H1 (cell line): Measurements from ENCODE around the gene COL10A1. TPM values are rescaled to one million over a fixed set of nuclear protein-coding genes. Genes with fewer than 3 reads are reported as not detected.

Source experiments
- CTCF ChIA-PET: fragments of 300-600 bp; sonication (Branson Sonifier 250); formaldehyde crosslinking; loops from one replicate; lab custom pipeline; 2021; ENCODE audit not compliant: partially characterized antibody; lab: Charles Lee
- POLR2A ChIA-PET: fragments of 300-600 bp; sonication (Branson Sonifier 250); formaldehyde crosslinking; loops from one replicate; lab custom pipeline; 2021; ENCODE audit warnings: inconsistent platforms; ENCODE audit not compliant: partially characterized antibody; lab: Charles Lee
- DNase-seq, 2 experiments: peaks; one replicate each; pipeline versions ENCODE4 v3.0.0 to v3.0.0-alpha.2; 2010 to 2022; ENCODE audit warnings: low spot score in 2 of 2, low read depth in 1 of 2, mixed read lengths in 1 of 2
- FAIRE-seq: peaks from 2 replicates; lab custom pipeline; 2011; peaks lifted over from hg19 to GRCh38; lab: Jason Lieb, UNC
- H2AFZ ChIP-seq: 2 replicates; pipeline ENCODE4 v1.8.1; 2012; ENCODE audit warnings: low read length, inconsistent platforms
- H2AK5ac ChIP-seq: 2 replicates; pipeline ENCODE4 v1.6.1; 2013; ENCODE audit warnings: low read depth, low read length
- H2BK120ac ChIP-seq: replicated peaks from 2 replicates; pipeline ENCODE3; 2013; ENCODE audit warnings: low read depth, low read length, inconsistent platforms
- H2BK12ac ChIP-seq: 2 replicates; pipeline ENCODE4 v1.6.1; 2013; ENCODE audit warnings: low read depth, low read length
- H2BK15ac ChIP-seq: 2 replicates; pipeline ENCODE4 v1.6.1; 2013; ENCODE audit warnings: low read length
- H2BK20ac ChIP-seq: 2 replicates; pipeline ENCODE4 v1.6.1; 2013; ENCODE audit warnings: low read length
- H2BK5ac ChIP-seq: 2 replicates; pipeline ENCODE4 v1.6.1; 2013; ENCODE audit warnings: low read depth, low read length
- H3K14ac ChIP-seq: 2 replicates; pipeline ENCODE4 v1.6.1; 2013; ENCODE audit warnings: inconsistent platforms; ENCODE audit not compliant: insufficient read length
- H3K18ac ChIP-seq: 2 replicates; pipeline ENCODE4 v1.6.1; 2013; ENCODE audit warnings: low read length; ENCODE audit errors: extremely low read depth
- H3K23ac ChIP-seq: 2 replicates; pipeline ENCODE4 v1.6.1; 2013; ENCODE audit warnings: inconsistent platforms; ENCODE audit not compliant: insufficient read length
- H3K23me2 ChIP-seq: 2 replicates; pipeline ENCODE4 v1.6.1; 2013; ENCODE audit warnings: low read depth, low read length
- H3K27ac ChIP-seq: 2 replicates; pipeline ENCODE4 v1.6.1; 2011; ENCODE audit warnings: low read depth, low read length, inconsistent platforms
- H3K27me3 ChIP-seq, 4 experiments: replicated peaks in 1 of 4; 1 replicate in 1 of 4; 2 replicates in 3 of 4; pipeline versions ENCODE4 v1.6.1 to v1.8.1; 2011 to 2013; ENCODE audit warnings: low read length in 3 of 4, mild to moderate bottlenecking in 3 of 4, inconsistent platforms in 2 of 4, mixed read lengths in 2 of 4, moderate library complexity in 1 of 4; ENCODE audit not compliant: control insufficient read depth in 3 of 4, insufficient read depth in 3 of 4; ENCODE audit errors: extremely low read depth in 1 of 4
- H3K36me3 ChIP-seq, 4 experiments: 2 replicates each; pipeline versions ENCODE4 v1.6.1 to v1.8.1; 2011 to 2013; ENCODE audit warnings: mild to moderate bottlenecking in 4 of 4, low read length in 3 of 4, moderate library complexity in 2 of 4, control low read depth in 1 of 4, inconsistent platforms in 1 of 4; ENCODE audit not compliant: insufficient read depth in 4 of 4, control insufficient read depth in 2 of 4
- H3K4ac ChIP-seq: replicated peaks from 2 replicates; pipeline ENCODE3; 2013; ENCODE audit warnings: low read length, low read depth, mixed read lengths, inconsistent platforms; ENCODE audit not compliant: insufficient read length
- H3K4me1 ChIP-seq, 4 experiments: replicated peaks in 1 of 4; 1 replicate in 1 of 4; 2 replicates in 3 of 4; pipeline versions ENCODE4 v1.6.1 to v1.8.1; 2011 to 2013; ENCODE audit warnings: low read length in 3 of 4, inconsistent platforms in 2 of 4, mixed read lengths in 1 of 4; ENCODE audit not compliant: insufficient read depth in 4 of 4, control insufficient read depth in 3 of 4
- H3K4me2 ChIP-seq, 2 experiments: 2 replicates each; pipeline versions ENCODE4 v1.6.1 to v1.8.1; 2011 to 2013; ENCODE audit warnings: low read depth in 2 of 2, low read length in 2 of 2, control low read depth in 1 of 2, inconsistent platforms in 1 of 2, mild to moderate bottlenecking in 1 of 2; ENCODE audit not compliant: insufficient read depth in 1 of 2
- H3K4me3 ChIP-seq, 4 experiments: fragments of 200-600, 300-600 bp in 1 of 4; sonication (generic), shearing (Covaris generic), sonication (Bioruptor Twin) in 1 of 4; 2 replicates each; pipeline versions ENCODE4 v1.5.1 to v1.8.1; 2011 to 2016; ENCODE audit warnings: low read length in 4 of 4, low read depth in 3 of 4, control low read depth in 2 of 4, inconsistent platforms in 2 of 4, mild to moderate bottlenecking in 2 of 4, mixed read lengths in 1 of 4, moderate library complexity in 1 of 4; ENCODE audit not compliant: insufficient read depth in 2 of 4; ENCODE audit errors: extremely low read depth in 1 of 4
- H3K56ac ChIP-seq: replicated peaks from 2 replicates; pipeline ENCODE3; 2013; ENCODE audit warnings: low read depth, mild to moderate bottlenecking, mixed read lengths, low read length, inconsistent platforms; ENCODE audit not compliant: insufficient read length
- H3K79me1 ChIP-seq: 2 replicates; pipeline ENCODE4 v1.6.1; 2013; ENCODE audit warnings: low read depth, low read length, control low read depth
- H3K79me2 ChIP-seq, 2 experiments: 2 replicates each; pipeline versions ENCODE4 v1.6.1 to v1.8.1; 2012 to 2013; ENCODE audit warnings: low read length in 2 of 2, mild to moderate bottlenecking in 2 of 2, inconsistent platforms in 1 of 2; ENCODE audit not compliant: insufficient read depth in 2 of 2, control insufficient read depth in 1 of 2
- H3K9ac ChIP-seq, 4 experiments: replicated peaks in 1 of 4; 1 replicate in 1 of 4; 2 replicates in 3 of 4; pipeline versions ENCODE4 v1.6.1 to v1.8.1; 2011 to 2013; ENCODE audit warnings: low read depth in 3 of 4, low read length in 3 of 4, control low read depth in 2 of 4, mild to moderate bottlenecking in 2 of 4, moderate library complexity in 2 of 4, inconsistent platforms in 1 of 4; ENCODE audit errors: extremely low read depth in 1 of 4
- H3K9me3 ChIP-seq, 2 experiments: 2 replicates each; pipeline versions ENCODE4 v1.6.1 to v1.8.1; 2012 to 2013; ENCODE audit warnings: mild to moderate bottlenecking in 2 of 2, moderate library complexity in 2 of 2, control low read depth in 1 of 2, inconsistent platforms in 1 of 2, low read depth in 1 of 2, low read length in 1 of 2, mixed read lengths in 1 of 2; ENCODE audit not compliant: insufficient read depth in 2 of 2
- H4K20me1 ChIP-seq, 2 experiments: replicated peaks in 1 of 2; 2 replicates each; pipeline versions ENCODE3 to v1.8.1; 2011 to 2013; ENCODE audit warnings: inconsistent platforms in 2 of 2, low read length in 2 of 2, mild to moderate bottlenecking in 1 of 2; ENCODE audit not compliant: insufficient read depth in 2 of 2, control insufficient read depth in 1 of 2
- H4K5ac ChIP-seq: 2 replicates; pipeline ENCODE4 v1.6.1; 2013; ENCODE audit warnings: low read length, low read depth, mixed read lengths, inconsistent platforms; ENCODE audit not compliant: insufficient read length
- H4K8ac ChIP-seq: 2 replicates; pipeline ENCODE4 v1.8.0; 2013; ENCODE audit warnings: mild to moderate bottlenecking, moderate library complexity, low read length, inconsistent platforms; ENCODE audit not compliant: insufficient read depth; ENCODE audit errors: extremely low read depth
- H4K91ac ChIP-seq: replicated peaks from 2 replicates; pipeline ENCODE3; 2013; ENCODE audit warnings: low read length, mixed read lengths, inconsistent platforms; ENCODE audit not compliant: insufficient read length
- ASH2L ChIP-seq: fragments of 200-600, 300-600 bp; sonication (generic); IDR thresholded peaks from one replicate; pipeline ENCODE4 v1.7.1; 2017; ENCODE audit warnings: low read length
- CBX8 ChIP-seq: fragments of 300-800, 300-1000 bp; sonication (generic); IDR thresholded peaks from 2 replicates; pipeline ENCODE4 v1.7.1; 2016; ENCODE audit warnings: low read depth, low read length, borderline replicate concordance
- EGR1 ChIP-seq: IDR thresholded peaks from 2 replicates; pipeline ENCODE4 v1.6.1; 2011; ENCODE audit warnings: low read depth, low read length, borderline replicate concordance
- JUN ChIP-seq: IDR thresholded peaks from 2 replicates; pipeline ENCODE4 v1.6.1; 2011; ENCODE audit warnings: low read depth, mild to moderate bottlenecking, improper control_type of control experiment, low read length
- KDM1A ChIP-seq: fragments of 200-600, 300-600 bp; sonication (generic); IDR thresholded peaks from 2 replicates; pipeline ENCODE4 v1.7.1; 2016; ENCODE audit warnings: mild to moderate bottlenecking, low read length, borderline replicate concordance
- NANOG ChIP-seq: IDR thresholded peaks from 2 replicates; pipeline ENCODE4 v1.6.1; 2011; ENCODE audit warnings: low read length, low read depth, mild to moderate bottlenecking, inconsistent platforms; ENCODE audit not compliant: insufficient read depth, poor library complexity, severe bottlenecking
- NRF1 ChIP-seq: IDR thresholded peaks from 2 replicates; pipeline ENCODE4 v1.6.1; 2011; ENCODE audit warnings: mild to moderate bottlenecking, low read depth, low read length, improper control_type of control experiment
- RFX5 ChIP-seq: IDR thresholded peaks from 2 replicates; pipeline ENCODE4 v1.6.1; 2011; ENCODE audit warnings: low read depth, low read length, improper control_type of control experiment, borderline replicate concordance
- SIN3A ChIP-seq, 2 experiments: IDR thresholded peaks in 1 of 2; conservative IDR thresholded peaks in 1 of 2; 2 replicates each; pipeline ENCODE4 v1.6.1; 2011 to 2012; ENCODE audit warnings: low read length in 2 of 2, improper control_type of control experiment in 1 of 2, low read depth in 1 of 2, mild to moderate bottlenecking in 1 of 2
- SIRT6 ChIP-seq: IDR thresholded peaks from one replicate; pipeline ENCODE4 v1.7.1; 2012; ENCODE audit warnings: low read length, inconsistent platforms
- TAF1 ChIP-seq: IDR thresholded peaks from 2 replicates; pipeline ENCODE4 v1.6.1; 2011; ENCODE audit warnings: mild to moderate bottlenecking, low read depth, low read length
- TBP ChIP-seq: IDR thresholded peaks from 2 replicates; pipeline ENCODE4 v1.6.1; 2011; ENCODE audit warnings: low read depth, low read length, improper control_type of control experiment
- TCF12 ChIP-seq: IDR thresholded peaks from 2 replicates; pipeline ENCODE4 v1.6.1; 2011; ENCODE audit warnings: low read depth, mild to moderate bottlenecking, low read length
- WGBS, 2 experiments: shearing (Covaris generic) in 1 of 2; methylation state at CpG; one replicate each; pipeline versions ENCODE4 v1.1.6 to v1.1.7; 2013 to 2015; ENCODE audit warnings: low lambda C conversion rate in 2 of 2, mixed read lengths in 2 of 2, inconsistent platforms in 1 of 2, low coverage in 1 of 2, missing lambda C conversion rate in 1 of 2; ENCODE audit not compliant: insufficient replicate concordance in 2 of 2, insufficient coverage in 1 of 2, insufficient read length in 1 of 2; ENCODE audit errors: extremely low coverage in 1 of 2, missing lambda C conversion rate in 1 of 2; 5-methylcytosine and 5-hydroxymethylcytosine counted together
- polyA plus RNA-seq, 7 experiments: library from polyadenylated mRNA; depleted of rRNA in 3 of 7; stranded (reverse) in 5 of 7; unstranded in 2 of 7; fragments of >200 nt in 5 of 7; fragments of 200-250 nt in 2 of 7; gene quantifications; 1 replicate in 5 of 7; 2 replicates in 1 of 7; 4 replicates in 1 of 7; pipeline versions ENCODE4 v1.2.1 to v1.2.3, GENCODE V29; 2011 to 2013; ENCODE audit warnings: missing spikeins in 2 of 7, mixed read lengths in 2 of 7
- total RNA-seq: library from RNA; stranded (reverse); fragmentation: NEBNext Ultra II Directional; extraction: Animal tissue kit (Norgen Biotek cat#: 25700); gene quantifications from 2 replicates; pipeline ENCODE4 v1.2.1, GENCODE V29; 2021
- TF ChIP-seq, protein P1 (sequence below): IDR thresholded peaks from 2 replicates; pipeline ENCODE4 v1.6.1; 2011; ENCODE audit warnings: low read length, improper control_type of control experiment

Gene COL10A1
- total and polyA plus RNA-seq, 2 of the 8 experiments (the other 6 are each of a cell fraction or from before 2014, with no cell fraction given): not detected

DNA sequence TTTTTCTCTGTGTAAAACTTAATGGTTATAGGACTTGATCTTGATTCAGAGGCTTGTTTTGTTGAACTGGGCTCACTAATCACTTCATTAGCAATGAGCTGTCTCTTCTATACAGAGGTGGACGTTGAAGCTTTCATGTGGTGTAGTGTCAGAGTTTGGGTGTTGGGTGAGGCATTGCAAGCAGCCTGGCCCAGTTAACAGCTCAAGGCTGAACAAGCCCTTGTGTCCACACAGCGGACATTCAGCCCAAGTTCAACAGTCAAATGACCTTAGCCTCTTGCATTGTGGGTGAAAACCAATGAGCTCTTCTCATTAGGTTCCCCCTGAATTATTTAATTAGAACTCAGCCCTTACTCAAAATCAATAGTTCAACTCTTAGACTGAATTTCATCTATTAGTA, 12.5 kb downstream of the COL10A1 start:
- Histone ChIP-seq H4K20me1 (no peaks in the 10 kb centered on the region), H3K9ac (no peak overlapping the region), H2BK5ac (no peak overlapping the region), H3K23me2 (no peaks in the 10 kb centered on the region), H2BK12ac (no peak overlapping the region), H3K4me2 (no peak overlapping the region), H4K5ac (no peak overlapping the region), H2BK120ac (no peak overlapping the region), H3K18ac (no peak overlapping the region), H3K4ac (no peak overlapping the region), H3K27ac (no peak overlapping the region), H4K8ac (no peak overlapping the region), H3K4me3 (no peak overlapping the region), H2AK5ac (no peak overlapping the region), H3K36me3 (peaks cover 7 to 90% (median 41%) of the 10 kb centered on the region in 4 experiments), H3K56ac (no peak overlapping the region), H3K14ac (no peak overlapping the region), H3K79me1 (no peaks in the 10 kb centered on the region), H3K9me3 (no peaks in the 10 kb centered on the region), H3K23ac (no peak overlapping the region), H3K4me1 (peaks cover 0 to 6% (median 0%) of the 10 kb centered on the region in 4 experiments; a peak in 3 of 7 replicates), H3K79me2 (no peaks in the 10 kb centered on the region), H2BK20ac (no peak overlapping the region), H3K27me3 (no peaks in the 10 kb centered on the region), H2BK15ac (no peak overlapping the region), H2AFZ (no peak overlapping the region), H4K91ac (no peak overlapping the region)
- DNase-seq (no peak), FAIRE-seq (no peak)
- ChIA-PET POLR2A (interaction anchor here (1.5 kb wide), 1 partner anchor 9 kb away, joined by 5 read pairs; no protein-coding TSS in a partner anchor), CTCF (interaction anchor here (0.7 to 3.9 kb wide), 15 partner anchors 9 to 802 kb away, joined by 3 to 32 read pairs (median 4); partner anchors contain the start of genes COL10A1, FRK and NT5DC1)
- 91% methylated on average over 2 of the region's 2 CpGs; no CpG with 5 or more reads in 1 of the 2 experiments for WGBS, 2 experiments
- TF ChIP-seq NANOG (no peak), TBP (no peak), RFX5 (no peak), NRF1 (no peak), TCF12 (no peak), SIN3A (conservative IDR thresholded peaks at IDR 0.05 in 1 of 2, IDR thresholded peaks at IDR 0.05 in 1 of 2; ENCODE audit: low read depth in 1 of 2, low read length in 2 of 2) (no peak), JUN (no peak), TAF1 (no peak), SIRT6 (no peak), ASH2L (no peak), EGR1 (no peak), CBX8 (no peak), KDM1A (no peak)
- TF ChIP-seq, protein P1, sequence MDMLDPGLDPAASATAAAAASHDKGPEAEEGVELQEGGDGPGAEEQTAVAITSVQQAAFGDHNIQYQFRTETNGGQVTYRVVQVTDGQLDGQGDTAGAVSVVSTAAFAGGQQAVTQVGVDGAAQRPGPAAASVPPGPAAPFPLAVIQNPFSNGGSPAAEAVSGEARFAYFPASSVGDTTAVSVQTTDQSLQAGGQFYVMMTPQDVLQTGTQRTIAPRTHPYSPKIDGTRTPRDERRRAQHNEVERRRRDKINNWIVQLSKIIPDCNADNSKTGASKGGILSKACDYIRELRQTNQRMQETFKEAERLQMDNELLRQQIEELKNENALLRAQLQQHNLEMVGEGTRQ: no peak
